ENCODE data around the gene GSTP1.

GRCh38 chr11:67582011-67582410, 1.6 kb upstream of the GSTP1 start:
- TF ChIP-seq CTCF (IDR thresholded peaks at IDR 0.05) (no peak), POLR2A (IDR thresholded peaks at IDR 0.05) (no peak)
